ENCODE results near the gene TSHZ2.
"Not testable (repeated sequence)": the region's sequence is repeated elsewhere in the genome, so short reads cannot be mapped to it uniquely, and the experiment has no call there.

TSHZ2 gene

GRCh38 chr20:53535878-53536277, 563.7 kb downstream of the TSHZ2 start:
- DNase-seq (ENCODE audit: extremely low read depth, insufficient read length), result no peak
- no peaks in the 10 kb centered on the region for H3K36me3 ChIP-seq (ENCODE audit: control insufficient read depth, insufficient read depth, low read length)
- TF ChIP-seq CTCF (IDR thresholded peaks at IDR 0.05; ENCODE audit: insufficient read depth, low read length, poor library complexity, severe bottlenecking), result no peak
- H3K27me3 ChIP-seq (replicated peaks; ENCODE audit: control insufficient read depth, insufficient read depth, low read length), result no peaks in the 10 kb centered on the region
- no peak overlapping the region for H3K4me3 ChIP-seq (replicated peaks; ENCODE audit: low read depth, low read length)

GRCh38 chr20:53536382-53536781, 564.2 kb downstream of the TSHZ2 start:
- not testable (repeated sequence) for H3K4me3 ChIP-seq (replicated peaks; ENCODE audit: low read depth, low read length); H3K36me3 ChIP-seq (ENCODE audit: control insufficient read depth, insufficient read depth, low read length); DNase-seq (ENCODE audit: extremely low read depth, insufficient read length); H3K27me3 ChIP-seq (replicated peaks; ENCODE audit: control insufficient read depth, insufficient read depth, low read length)

- no peaks in the 10 kb centered on the region for H3K36me3 ChIP-seq (ENCODE audit: control insufficient read depth, insufficient read depth, low read length)
- no peaks in the 10 kb centered on the region for H3K27me3 ChIP-seq (replicated peaks; ENCODE audit: control insufficient read depth, insufficient read depth, low read length)
- no peak for DNase-seq (ENCODE audit: extremely low read depth, insufficient read length)
- no peak overlapping the region for H3K4me3 ChIP-seq (replicated peaks; ENCODE audit: low read depth, low read length)
- TF ChIP-seq CTCF (IDR thresholded peaks at IDR 0.05; ENCODE audit: insufficient read depth, low read length, poor library complexity, severe bottlenecking), result no peak
Measured at GRCh38 chr20:53539516-53539915, 567.4 kb downstream of the TSHZ2 start.
